Neural cell (in vitro differentiated cells): ENCODE data around the gene CNPPD1. TPM values are rescaled to one million over a fixed set of nuclear protein-coding genes. Genes with fewer than 3 reads are reported as not detected.
A peak's percentile ranks its signal among the peaks of the same experiment; 100 is the strongest.

Source experiments
- H2AFZ ChIP-seq: fragments of 200-600, 300-800 bp; sonication (generic), shearing (Covaris generic); 2 replicates; pipeline ENCODE4 v1.6.0; 2014; ENCODE audit warnings: low read depth, mild to moderate bottlenecking, antibody characterized with exemption, low read length, moderate library complexity
- H3F3A ChIP-seq: fragments of 200-600 bp; shearing (Covaris generic); 2 replicates; pipeline ENCODE4 v1.6.1; 2016; ENCODE audit warnings: mild to moderate bottlenecking, moderate library complexity, mixed read lengths, antibody characterized with exemption, low read length; ENCODE audit not compliant: insufficient read depth, poor library complexity, severe bottlenecking
- H3K27ac ChIP-seq: fragments of 200-600, 300-800 bp; sonication (generic), shearing (Covaris generic); 2 replicates; pipeline ENCODE4 v1.5.1; 2014; ENCODE audit warnings: mild to moderate bottlenecking, low read length, moderate library complexity
- H3K27me3 ChIP-seq: fragments of 300-800, 200-600 bp; sonication (generic), shearing (Covaris generic); 2 replicates; pipeline ENCODE4 v1.6.0; 2014; ENCODE audit warnings: mild to moderate bottlenecking, low read depth, low read length, moderate library complexity; ENCODE audit not compliant: insufficient read depth
- H3K36me3 ChIP-seq: fragments of 300-800, 200-600 bp; sonication (generic), shearing (Covaris generic); 2 replicates; pipeline ENCODE4 v1.5.1; 2014; ENCODE audit warnings: mild to moderate bottlenecking, antibody characterized with exemption, low read length, moderate library complexity; ENCODE audit not compliant: insufficient read depth
- H3K4me2 ChIP-seq: fragments of 300-800, 200-600 bp; sonication (generic), shearing (Covaris generic); 2 replicates; pipeline ENCODE4 v1.6.0; 2014; ENCODE audit warnings: mild to moderate bottlenecking, low read length
- H3K4me3 ChIP-seq: fragments of 300-800, 200-600 bp; sonication (generic), shearing (Covaris generic); 2 replicates; pipeline ENCODE4 v1.5.1; 2014; ENCODE audit warnings: mild to moderate bottlenecking, low read length, moderate library complexity
- H3K79me2 ChIP-seq: fragments of 200-600 bp; shearing (Covaris generic); replicated peaks from 2 replicates; pipeline ENCODE4 v1.6.0; 2014; ENCODE audit warnings: mild to moderate bottlenecking, low read length, moderate library complexity; ENCODE audit not compliant: insufficient read depth
- H3K9ac ChIP-seq: fragments of 300-800, 200-600 bp; sonication (generic), shearing (Covaris generic); 2 replicates; pipeline ENCODE4 v1.6.1; 2016; ENCODE audit warnings: mild to moderate bottlenecking, low read length, mixed read lengths
- H3K9me2 ChIP-seq: fragments of 200-600 bp; shearing (Covaris generic); 2 replicates; pipeline ENCODE4 v1.6.1; 2016; ENCODE audit warnings: mild to moderate bottlenecking, low read length, mixed read lengths; ENCODE audit not compliant: insufficient read depth
- H3K9me3 ChIP-seq: fragments of 200-600, 300-800 bp; sonication (generic), shearing (Covaris generic); 2 replicates; pipeline ENCODE4 v1.6.1; 2016; ENCODE audit warnings: mild to moderate bottlenecking, mixed run types, low read length, moderate library complexity, mixed read lengths
- H4K20me1 ChIP-seq: fragments of 200-600 bp; shearing (Covaris generic); 2 replicates; pipeline ENCODE4 v1.6.1; 2016; ENCODE audit warnings: mild to moderate bottlenecking, mixed run types; ENCODE audit not compliant: insufficient read depth
- EP300 ChIP-seq: fragments of 450-650 bp; conservative IDR thresholded peaks from 2 replicates; pipeline ENCODE4 v1.6.1; 2014; ENCODE audit warnings: antibody characterized with exemption, mild to moderate bottlenecking, moderate library complexity; ENCODE audit not compliant: poor library complexity, severe bottlenecking
- EZH2 ChIP-seq: fragments of 200-600, 300-800 bp; shearing (Covaris generic), sonication (generic); IDR thresholded peaks from 2 replicates; pipeline ENCODE4 v1.6.1; 2014; ENCODE audit warnings: antibody characterized with exemption, low read length, borderline replicate concordance, mild to moderate bottlenecking; ENCODE audit not compliant: insufficient read depth, poor library complexity, severe bottlenecking
- MXI1 ChIP-seq: fragments of 450-650 bp; conservative IDR thresholded peaks from 2 replicates; pipeline ENCODE4 v1.6.1; 2014; ENCODE audit warnings: antibody characterized with exemption, mild to moderate bottlenecking; ENCODE audit not compliant: poor library complexity, severe bottlenecking
- POLR2AphosphoS5 ChIP-seq: IDR thresholded peaks from 2 replicates; pipeline ENCODE4 v1.6.1; 2012
- RAD21 ChIP-seq: fragments of 450-650 bp; conservative IDR thresholded peaks from 2 replicates; pipeline ENCODE4 v1.6.1; 2014; ENCODE audit warnings: antibody characterized with exemption, mild to moderate bottlenecking, moderate library complexity
- SMC3 ChIP-seq: fragments of 450-650 bp; conservative IDR thresholded peaks from 2 replicates; pipeline ENCODE4 v1.6.1; 2014; ENCODE audit warnings: antibody characterized with exemption, mild to moderate bottlenecking, moderate library complexity; ENCODE audit not compliant: poor library complexity
- TAF1 ChIP-seq: IDR thresholded peaks from 2 replicates; pipeline ENCODE4 v1.6.1; 2012; ENCODE audit warnings: low read depth
- polyA plus RNA-seq: library from polyadenylated mRNA; depleted of rRNA; stranded (reverse); fragments of >200 nt; gene quantifications from 2 replicates; pipeline ENCODE4 v1.2.3, GENCODE V29; 2014
- TF ChIP-seq, protein P1 (sequence below): IDR thresholded peaks from 2 replicates; pipeline ENCODE4 v1.6.1; 2012; ENCODE audit warnings: borderline replicate concordance
- TF ChIP-seq, protein P2 (sequence below): fragments of 450-650 bp; IDR thresholded peaks from 2 replicates; pipeline ENCODE4 v1.5.1; 2014; ENCODE audit warnings: antibody characterized with exemption, mild to moderate bottlenecking, moderate library complexity; ENCODE audit not compliant: poor library complexity, severe bottlenecking

The CNPPD1 gene
- polyA plus RNA-seq, 1 donor from 2014 or later: 89.1 TPM

DNA sequence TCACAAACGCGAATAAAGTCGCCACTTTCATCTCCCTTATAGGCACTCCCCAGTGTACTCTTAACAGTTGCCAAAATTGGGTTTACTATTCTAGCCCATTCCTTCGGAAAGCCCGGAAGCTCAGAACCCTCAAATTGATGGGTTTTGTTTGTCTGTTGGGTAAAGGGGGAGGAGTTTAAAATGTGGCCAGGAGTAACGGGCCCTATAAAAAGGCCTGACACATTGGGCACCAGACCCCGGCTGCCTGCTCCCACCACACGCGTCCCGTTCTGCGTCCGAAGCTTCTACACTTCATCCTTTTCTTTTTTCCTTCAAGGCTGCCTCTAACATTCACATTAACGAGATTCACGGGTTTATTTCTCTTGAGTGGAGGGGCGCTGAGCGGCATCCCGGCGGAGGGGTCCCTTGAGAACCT, 16.9 kb downstream of the CNPPD1 start:
- Histone ChIP-seq H3K79me2 (no peaks in the 10 kb centered on the region), H4K20me1 (no peaks in the 10 kb centered on the region), H3K9me3 (no peaks in the 10 kb centered on the region), H2AFZ (peak overlapping the region; percentile 66), H3K27me3 (no peaks in the 10 kb centered on the region), H3K27ac (peak overlapping the region; percentile 78), H3K4me3 (peak overlapping the region; percentile 85), H3K36me3 (no peaks in the 10 kb centered on the region), H3K9ac (peak overlapping the region; percentile 81), H3K9me2 (no peaks in the 10 kb centered on the region), H3K4me2 (peak overlapping the region; percentile 63), H3F3A (no peaks in the 10 kb centered on the region)
- TF ChIP-seq POLR2AphosphoS5 (no peak), MXI1 (no peak), EP300 (no peak), SMC3 (no peak), RAD21 (no peak)
- TF ChIP-seq, protein P1, sequence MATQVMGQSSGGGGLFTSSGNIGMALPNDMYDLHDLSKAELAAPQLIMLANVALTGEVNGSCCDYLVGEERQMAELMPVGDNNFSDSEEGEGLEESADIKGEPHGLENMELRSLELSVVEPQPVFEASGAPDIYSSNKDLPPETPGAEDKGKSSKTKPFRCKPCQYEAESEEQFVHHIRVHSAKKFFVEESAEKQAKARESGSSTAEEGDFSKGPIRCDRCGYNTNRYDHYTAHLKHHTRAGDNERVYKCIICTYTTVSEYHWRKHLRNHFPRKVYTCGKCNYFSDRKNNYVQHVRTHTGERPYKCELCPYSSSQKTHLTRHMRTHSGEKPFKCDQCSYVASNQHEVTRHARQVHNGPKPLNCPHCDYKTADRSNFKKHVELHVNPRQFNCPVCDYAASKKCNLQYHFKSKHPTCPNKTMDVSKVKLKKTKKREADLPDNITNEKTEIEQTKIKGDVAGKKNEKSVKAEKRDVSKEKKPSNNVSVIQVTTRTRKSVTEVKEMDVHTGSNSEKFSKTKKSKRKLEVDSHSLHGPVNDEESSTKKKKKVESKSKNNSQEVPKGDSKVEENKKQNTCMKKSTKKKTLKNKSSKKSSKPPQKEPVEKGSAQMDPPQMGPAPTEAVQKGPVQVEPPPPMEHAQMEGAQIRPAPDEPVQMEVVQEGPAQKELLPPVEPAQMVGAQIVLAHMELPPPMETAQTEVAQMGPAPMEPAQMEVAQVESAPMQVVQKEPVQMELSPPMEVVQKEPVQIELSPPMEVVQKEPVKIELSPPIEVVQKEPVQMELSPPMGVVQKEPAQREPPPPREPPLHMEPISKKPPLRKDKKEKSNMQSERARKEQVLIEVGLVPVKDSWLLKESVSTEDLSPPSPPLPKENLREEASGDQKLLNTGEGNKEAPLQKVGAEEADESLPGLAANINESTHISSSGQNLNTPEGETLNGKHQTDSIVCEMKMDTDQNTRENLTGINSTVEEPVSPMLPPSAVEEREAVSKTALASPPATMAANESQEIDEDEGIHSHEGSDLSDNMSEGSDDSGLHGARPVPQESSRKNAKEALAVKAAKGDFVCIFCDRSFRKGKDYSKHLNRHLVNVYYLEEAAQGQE: peak; percentile 3

DNA sequence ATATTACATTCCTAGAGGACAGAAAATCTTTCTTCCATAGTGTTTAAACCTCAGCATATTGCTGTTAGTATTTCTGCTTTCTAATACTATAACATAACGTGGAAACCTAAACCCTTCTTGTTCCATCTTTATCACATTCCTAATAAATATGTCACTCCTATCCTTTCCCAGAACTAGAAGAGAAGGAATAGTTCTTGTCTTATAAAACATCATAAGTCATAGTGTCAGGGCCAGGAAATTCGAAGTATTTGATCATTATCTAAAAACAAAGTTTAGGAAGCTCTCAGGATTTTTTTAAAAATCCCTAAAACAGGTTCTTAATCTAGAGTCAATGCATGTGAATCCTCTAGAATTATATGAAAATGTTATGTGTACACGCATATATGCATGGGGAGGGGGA, 18.1 kb downstream of the CNPPD1 start:
- Histone ChIP-seq H2AFZ (no peak overlapping the region), H3K4me2 (no peak overlapping the region), H3F3A (no peaks in the 10 kb centered on the region), H3K9me2 (no peaks in the 10 kb centered on the region), H4K20me1 (no peaks in the 10 kb centered on the region), H3K4me3 (no peak overlapping the region), H3K9me3 (no peaks in the 10 kb centered on the region), H3K79me2 (no peaks in the 10 kb centered on the region), H3K27me3 (no peaks in the 10 kb centered on the region), H3K27ac (no peak overlapping the region), H3K9ac (no peak overlapping the region), H3K36me3 (no peaks in the 10 kb centered on the region)
- TF ChIP-seq, protein P1: no peak
- no peak for TF ChIP-seq SMC3
- TF ChIP-seq RAD21: no peak
- TF ChIP-seq, protein P2, sequence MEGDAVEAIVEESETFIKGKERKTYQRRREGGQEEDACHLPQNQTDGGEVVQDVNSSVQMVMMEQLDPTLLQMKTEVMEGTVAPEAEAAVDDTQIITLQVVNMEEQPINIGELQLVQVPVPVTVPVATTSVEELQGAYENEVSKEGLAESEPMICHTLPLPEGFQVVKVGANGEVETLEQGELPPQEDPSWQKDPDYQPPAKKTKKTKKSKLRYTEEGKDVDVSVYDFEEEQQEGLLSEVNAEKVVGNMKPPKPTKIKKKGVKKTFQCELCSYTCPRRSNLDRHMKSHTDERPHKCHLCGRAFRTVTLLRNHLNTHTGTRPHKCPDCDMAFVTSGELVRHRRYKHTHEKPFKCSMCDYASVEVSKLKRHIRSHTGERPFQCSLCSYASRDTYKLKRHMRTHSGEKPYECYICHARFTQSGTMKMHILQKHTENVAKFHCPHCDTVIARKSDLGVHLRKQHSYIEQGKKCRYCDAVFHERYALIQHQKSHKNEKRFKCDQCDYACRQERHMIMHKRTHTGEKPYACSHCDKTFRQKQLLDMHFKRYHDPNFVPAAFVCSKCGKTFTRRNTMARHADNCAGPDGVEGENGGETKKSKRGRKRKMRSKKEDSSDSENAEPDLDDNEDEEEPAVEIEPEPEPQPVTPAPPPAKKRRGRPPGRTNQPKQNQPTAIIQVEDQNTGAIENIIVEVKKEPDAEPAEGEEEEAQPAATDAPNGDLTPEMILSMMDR: no peak
- TF ChIP-seq POLR2AphosphoS5: no peak
- TF ChIP-seq TAF1: no peak
- TF ChIP-seq MXI1: no peak
- no peak for TF ChIP-seq EP300
- no peak for TF ChIP-seq EZH2
